ENCODE results near the gene RPS2.
"Not testable (repeated sequence)": the region's sequence is repeated elsewhere in the genome, so short reads cannot be mapped to it uniquely, and the experiment has no call there.

The RPS2 gene

DNA sequence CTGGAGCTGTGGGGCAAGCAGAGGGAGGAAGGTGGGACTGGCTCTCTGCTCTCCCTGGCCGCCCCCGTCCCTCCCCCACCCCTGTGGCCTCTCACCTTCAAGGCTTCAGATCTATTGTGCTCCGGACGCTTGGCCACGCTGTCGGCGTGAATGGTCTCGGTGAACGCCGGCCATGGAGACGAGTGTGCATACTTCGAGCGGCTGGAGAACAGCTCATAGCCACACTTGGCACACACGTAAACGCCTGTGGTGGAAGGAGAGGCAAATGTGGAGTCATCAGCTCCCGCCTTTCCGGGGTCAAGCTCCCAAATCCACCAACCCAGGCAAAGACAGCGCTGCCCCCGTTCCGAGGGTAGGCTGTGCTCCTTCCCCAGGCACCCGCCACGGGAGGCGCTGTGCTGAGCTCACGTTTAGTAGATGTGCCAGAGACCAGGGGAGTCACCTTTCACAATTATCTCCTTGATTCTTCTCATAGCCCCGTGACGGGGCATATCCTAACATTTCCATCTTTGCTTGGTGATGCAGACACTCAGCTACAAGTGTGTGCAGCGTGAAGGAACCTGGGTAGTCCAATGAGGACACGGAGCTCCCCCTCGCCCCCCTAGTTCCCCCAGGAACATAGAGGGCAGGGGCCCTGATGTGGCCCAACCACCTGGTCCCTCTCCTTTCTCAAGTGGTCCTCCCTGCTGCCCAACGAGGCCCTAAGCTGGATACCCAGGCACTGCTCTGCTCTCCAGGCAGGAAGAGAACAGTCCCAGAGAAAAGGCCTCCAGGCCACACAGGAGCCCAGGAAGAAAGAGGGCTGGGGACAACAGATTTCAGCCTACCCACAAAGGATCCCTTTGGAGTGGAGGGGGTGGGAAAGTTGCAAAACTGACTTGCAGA, 23.2 kb downstream of the RPS2 start:
- no peak for DNase-seq

DNA sequence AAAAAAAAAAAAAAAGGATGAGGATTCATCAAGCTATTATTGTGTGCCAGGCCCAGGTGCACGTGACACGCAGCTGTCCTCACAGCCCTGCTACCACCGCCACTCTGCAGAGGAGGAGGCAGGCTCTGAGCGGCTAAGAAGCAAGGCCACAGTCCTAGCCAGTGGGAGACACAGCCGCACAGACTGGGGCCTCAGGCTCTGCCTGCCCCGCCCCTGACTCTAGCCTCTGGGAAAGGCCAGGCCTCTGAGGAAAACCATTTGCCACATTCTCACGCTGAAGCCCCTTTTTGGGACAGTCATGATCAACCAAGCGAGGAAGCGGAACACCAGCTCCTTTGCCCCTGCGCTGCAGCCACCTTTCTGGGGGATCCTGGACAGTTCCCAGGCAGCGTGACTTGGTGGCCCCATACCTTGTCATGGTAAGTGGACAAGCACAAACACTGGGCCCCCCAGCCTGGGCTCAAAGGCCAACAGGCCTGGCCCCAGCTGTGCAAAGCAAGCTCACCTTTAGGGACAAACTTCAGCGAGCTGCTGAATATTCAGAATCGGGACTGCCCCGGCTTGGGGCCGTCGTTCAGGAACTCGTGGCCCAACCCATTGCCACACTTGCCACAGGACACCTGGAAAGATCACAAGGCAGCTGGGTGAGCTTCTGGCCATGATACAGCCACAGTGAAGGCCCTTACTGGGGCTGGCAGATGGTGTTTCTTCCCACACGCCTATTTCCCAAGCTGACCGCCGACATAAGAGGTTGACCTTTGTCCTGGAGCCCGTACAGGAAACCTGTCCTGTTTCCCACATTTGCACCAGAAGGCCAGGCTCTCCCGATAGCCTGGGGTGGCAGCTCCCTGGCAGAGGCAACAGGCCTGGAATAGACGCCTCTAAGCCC, 24.1 kb downstream of the RPS2 start:
- DNase-seq: no peak

DNA sequence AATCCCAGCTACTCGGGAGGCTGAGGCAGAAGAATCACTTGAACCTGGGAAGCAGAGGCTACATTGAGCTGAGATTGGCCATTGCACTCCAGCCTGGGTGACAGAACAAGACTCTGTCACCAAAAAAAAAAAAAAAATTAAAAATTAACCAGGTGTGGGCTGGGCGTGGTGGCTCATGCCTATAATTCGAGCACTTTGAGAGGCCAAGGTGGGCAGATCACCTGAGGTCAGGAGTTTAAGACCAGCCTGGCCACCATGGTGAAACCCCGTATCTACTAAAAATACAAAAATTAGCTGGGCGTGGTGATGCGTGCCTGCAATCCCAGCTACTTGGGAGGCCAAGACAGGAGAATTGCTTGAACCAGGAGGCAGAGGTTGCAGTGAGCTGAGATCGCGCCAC, 24.8 kb downstream of the RPS2 start:
- not testable (repeated sequence) for DNase-seq

DNA sequence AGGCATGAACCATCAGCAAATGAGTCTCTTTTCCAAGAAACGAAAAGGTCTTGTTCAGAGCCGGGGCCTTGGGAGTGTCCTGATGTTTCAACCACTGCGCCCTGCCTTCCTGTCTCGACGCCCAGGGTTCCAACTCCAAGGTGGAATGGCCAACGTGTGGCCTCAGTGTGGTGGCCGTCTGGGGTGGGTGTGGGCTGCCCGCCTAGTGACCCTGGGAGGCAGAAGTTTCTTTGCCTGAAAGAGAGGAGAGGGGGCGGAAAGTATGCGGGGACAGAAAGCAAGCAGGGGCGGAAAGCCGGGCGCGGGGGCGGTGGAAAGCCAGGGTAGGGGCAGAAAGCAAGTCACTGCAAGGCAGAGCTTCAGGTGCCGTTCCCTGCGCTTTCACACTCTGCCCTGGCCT, 25.7 kb downstream of the RPS2 start:
- no peak for DNase-seq

DNA sequence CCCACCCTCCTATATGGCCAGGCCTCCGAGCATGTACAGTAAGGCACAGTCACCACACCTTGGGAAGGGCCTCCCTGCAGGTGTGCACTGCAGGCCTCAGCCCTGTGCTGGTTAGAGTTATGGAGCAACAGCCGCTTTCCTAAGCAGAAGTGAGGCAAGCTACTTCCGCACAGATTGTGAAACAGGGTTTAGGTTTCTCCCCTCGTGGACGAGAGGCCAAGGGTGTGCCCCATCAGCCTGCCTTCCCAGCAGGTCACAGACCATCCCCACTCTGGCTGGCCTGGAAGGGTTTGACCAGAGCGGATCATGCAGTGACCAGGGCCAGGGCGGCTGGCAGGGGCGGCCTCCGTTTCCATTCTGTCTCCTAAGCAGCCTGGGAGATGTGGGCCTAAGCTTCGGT, 26.3 kb downstream of the RPS2 start:
- DNase-seq: no peak

DNA sequence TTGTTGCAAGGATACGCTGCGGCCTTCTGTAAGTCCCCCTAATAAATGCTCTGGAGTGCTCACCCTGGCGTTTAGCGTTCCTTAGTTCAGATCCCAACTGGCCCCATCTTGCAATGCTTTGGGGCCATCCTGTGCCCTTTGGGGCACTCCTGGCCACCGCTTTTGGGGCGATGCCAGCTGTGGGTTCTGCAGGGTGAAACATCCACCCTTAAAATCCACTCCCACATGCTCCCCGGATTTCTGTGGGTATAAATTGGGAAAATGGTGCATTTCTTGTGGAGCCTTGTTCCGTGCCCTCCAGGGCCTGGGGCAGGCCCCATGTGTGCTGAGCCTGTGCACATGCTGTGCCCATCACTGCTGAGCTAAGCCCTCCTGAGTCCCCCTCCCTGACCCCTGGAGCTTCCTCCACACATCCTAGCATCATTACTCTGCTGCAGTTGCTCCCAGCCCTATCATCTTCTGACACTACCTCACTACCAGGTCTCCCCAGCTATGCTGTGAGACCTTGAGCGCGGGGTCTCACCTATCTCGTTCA, 27.6 kb downstream of the RPS2 start:
- DNase-seq: no peak

DNA sequence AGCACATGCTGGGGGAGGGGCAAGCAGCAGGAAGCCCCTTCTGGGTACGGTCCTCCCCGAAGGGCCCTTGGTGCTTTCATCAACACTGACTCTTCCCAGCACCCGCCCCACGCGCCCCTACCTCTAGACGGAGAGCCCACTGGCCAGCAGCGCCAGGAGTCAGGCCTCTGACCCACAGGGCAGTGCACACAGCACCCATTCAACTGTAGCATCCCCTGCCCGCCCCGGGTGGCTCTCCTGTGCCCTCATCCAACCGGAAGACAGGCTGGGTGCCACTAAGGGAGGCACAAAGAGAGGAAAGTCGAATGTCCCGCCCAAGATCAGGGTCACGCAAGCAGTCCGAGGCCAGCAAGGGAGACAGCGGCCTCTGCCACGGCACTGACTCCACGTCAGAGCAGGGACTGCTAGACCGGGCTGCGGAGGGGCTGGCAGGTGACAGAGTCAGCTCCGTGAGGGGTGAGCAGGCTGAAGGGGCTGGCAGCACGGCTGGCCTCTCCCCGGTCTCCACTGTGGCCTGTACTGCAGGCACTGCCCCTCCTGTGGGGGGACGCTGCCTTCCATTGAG, 31.4 kb downstream of the RPS2 start:
- no peak for DNase-seq

DNA sequence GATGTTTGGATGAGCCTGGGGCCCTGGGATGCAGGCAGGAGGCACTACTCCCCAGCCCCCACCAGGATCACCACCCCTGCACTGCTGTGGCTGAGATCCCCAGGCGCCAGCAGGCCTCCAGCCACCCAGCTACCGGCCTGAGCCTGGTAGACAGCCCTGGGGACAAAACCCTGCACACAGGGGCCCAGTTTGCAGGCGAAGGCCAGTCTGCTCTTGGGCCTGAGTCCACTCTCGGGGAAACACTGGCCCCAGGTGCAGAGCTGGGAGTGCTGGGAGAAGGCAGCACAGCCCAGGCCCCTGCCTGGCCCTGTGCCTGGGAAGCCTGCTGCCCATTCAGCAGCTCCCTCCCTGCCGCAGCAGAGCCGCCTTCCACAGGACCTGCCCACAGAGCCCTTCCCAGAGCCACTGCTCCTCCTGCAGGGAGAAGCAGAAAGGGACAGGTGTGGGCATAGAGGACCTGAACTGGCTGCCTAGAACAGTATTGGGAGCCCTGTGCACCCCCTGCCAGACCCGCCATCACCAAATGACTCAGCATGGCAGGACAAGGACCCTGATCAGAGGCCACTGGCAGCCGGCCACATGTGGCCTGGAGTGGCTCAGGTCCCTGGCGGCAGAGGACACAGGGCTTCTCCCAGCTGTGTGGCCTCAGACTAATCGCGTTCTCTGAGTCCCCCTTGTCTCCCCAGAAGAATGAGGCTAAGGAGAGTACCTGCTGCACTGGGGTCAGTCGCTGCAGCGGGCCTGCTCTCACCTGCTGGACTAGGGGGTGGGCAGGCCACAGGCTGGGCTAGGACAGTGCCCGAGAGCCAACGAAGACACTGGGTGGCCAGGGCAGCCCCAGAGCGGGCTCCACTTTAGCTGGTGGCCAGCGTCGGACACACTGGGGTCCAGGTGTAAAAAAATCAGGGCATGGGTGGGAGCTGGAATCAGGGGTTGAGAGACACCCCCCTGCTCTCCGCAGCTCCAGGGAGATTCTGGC, 32.3 kb downstream of the RPS2 start:
- DNase-seq: no peak

DNA sequence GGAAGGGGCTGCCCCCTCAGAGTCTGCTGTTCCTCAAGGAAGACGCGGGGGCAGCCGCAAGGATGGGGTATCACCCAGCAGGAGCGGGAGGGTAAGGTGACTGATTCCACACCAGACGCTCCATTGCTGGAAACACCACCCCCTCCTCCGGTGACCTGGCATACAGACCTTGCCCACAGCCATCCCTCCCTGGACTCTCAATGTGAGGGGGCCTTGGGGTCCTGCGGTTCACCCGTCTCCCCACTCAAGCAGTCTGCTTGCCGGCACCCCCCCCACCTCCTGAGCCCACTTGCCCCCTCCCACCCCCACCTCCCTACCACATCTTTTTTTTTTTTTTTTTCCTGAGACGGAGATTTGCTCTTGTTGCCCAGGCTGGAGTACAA, 34.3 kb downstream of the RPS2 start:
- no peak for DNase-seq

DNA sequence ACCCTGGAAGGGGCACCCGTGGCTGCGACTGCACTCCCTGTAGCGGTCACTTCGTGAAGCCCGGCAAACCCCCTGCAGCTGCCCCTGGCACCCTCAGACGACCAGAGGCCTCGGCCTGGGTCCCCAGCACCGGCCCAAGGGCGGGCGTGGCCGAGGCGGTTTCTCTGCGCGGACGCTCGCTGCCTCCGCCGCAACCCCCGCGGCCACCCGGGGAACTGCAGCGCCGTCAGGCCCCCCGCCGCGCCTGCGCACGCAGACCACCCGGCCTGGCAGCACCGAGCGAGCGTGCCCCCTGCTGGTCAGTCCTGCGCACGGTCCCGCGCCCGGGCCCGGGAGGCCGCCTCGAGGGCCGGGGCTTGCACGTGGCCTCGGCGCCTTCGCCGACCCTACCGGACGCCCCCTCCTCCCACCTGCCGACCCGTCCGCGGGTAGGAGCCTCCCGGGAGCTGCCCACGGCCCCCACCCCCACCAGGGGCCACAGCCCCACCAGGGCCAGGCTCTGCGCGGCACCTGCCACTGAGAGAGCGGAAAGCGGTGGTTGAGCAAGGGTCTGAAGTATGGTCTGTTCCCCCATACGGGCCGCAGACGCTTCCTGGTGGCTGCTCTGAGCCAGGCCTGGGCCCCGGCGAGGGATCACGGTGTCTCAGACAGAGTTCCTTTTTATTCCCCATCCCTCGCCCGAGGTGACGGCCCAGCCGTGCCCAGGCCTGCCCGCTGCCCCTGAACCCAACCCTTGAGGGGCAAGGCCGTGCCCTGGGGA, 34.9 kb downstream of the RPS2 start:
- DNase-seq: peak in 1 of 2 experiments; percentile 56

DNA sequence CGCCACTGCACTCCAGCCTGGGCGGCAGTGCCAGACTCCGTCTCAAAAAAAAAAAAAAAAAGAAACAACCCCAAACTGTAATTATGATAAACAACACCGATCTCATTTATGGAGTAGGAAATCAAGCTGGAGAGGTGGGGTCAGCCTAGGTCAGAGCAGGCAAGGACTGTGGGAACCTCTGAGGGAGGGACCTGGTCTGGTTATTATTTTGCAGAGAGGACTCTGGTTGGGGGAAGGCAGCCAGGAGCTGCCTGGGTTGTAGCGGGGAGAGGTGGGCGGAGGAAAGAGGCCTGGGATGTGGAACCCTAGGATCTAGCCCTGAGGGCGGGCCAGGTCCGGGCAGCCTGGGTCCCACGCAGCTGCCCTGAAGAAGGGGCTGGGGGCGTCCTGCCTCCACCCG, 35.5 kb downstream of the RPS2 start:
- no peak for DNase-seq

DNA sequence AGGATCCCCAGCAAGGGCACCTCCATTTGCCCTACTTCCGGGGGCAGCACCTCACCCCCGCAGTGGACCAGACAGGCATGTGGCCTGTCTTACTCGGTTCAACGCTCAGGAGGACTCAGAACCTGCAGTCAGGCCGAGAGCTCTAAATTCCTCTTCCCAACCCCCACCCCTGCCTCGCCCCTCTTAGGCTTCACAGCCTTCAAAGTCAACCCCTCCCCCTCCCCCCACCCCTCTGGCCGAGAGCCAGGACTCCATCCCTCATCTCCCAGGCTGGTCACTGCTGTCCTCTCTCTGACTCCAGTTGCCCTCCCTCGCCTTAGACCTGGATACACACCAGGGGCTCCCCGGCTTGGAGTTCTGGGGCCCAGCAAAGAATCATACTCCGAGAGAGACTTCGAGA, 38.4 kb downstream of the RPS2 start:
- no peak for DNase-seq

DNA sequence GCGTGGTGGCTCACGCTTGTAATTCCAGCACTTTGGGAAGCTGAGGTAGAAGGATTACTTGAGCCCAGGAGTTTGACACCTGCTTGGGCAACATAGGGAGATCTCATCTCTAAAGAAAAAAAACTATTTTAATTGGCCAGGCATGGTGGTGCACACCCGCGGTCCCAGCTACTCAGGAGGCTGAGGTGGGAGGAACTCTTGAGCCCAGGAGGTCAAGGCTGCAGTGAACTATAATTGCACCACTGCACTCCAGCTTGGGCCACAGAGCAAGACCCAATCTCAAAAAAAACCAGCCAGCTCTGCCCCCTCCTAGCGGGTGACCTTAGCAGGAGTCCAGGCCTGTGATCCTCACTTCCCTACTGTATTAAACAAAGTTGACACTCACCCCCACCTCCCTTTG, 40.5 kb downstream of the RPS2 start:
- DNase-seq: no peak

DNA sequence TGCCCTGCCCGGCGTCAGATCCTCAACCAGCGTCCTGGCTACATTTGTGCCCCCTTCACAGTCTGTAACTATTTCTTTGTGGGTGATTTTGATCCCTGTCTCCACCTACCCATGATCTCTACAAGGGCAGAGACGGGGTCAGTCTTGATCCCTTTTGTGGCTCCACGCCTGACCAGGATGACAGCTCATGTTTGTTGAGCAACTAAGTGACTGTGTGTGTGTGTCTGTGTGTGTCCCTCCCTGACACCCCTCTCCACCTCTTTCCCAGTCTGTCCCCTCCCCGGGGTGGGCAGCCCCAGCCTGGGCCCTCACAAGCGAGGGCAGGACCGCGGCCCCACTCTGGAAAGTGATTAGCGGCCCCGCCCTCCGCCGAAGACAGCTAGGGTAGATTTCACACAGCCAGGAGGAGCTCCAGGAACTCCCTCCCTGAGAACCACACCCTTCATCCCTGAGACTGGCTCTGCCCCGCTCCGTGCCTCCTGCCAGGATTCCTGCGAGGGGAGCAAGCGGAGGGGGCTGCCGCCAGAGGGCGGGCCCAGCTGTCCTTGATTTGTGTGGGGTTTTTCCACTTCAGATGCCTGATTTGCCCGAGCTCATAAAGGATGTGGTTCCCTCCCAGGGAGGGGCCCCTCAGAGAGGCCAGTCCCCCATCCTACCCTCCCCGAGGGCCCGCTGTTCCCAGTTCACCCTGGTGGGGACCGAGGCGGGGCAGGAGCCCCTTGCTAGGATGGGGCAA, 41.2 kb downstream of the RPS2 start:
- DNase-seq: no peak

DNA sequence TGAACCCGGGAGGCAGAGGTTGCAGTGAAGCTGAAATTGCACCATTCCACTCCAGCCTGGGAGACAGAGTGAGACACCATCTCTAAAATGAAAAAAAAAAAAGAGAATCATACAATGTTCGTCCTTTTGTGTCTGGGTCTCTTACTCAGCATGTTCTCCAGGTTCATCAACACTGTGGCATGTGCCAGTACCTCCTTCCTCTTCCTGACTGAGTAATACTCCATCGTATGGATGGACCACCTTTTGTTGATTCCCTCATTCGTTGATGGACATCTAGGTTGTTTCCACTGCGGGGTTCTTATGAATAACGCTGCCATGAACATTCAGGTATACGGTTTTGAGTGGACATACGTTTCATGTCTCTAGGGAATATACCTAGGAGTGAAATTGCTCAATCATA, 42.3 kb downstream of the RPS2 start:
- no peak for DNase-seq

DNA sequence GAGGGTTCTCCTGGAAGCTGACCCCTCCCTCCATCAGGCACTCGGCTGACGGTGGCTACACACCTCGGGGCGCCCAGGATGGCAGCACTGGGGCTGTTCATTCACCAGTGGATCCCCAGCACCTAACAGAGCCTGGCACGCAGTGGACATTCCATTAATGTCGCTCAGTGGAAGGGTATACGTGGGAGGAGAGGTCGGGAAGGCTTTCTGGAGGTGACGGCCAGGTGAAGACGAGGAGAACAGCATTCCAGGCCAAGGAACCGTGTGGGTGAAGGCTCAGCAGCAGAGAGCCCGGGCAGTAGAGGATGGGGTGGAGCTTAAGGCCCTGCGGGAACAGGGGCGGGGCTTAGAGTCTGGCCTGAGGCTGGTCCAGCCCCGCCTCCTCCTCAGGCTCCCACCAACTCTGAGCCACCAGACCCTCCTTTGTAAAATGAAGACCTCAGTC, 43.9 kb downstream of the RPS2 start:
- DNase-seq: peak in 1 of 2 experiments; percentile 10

DNA sequence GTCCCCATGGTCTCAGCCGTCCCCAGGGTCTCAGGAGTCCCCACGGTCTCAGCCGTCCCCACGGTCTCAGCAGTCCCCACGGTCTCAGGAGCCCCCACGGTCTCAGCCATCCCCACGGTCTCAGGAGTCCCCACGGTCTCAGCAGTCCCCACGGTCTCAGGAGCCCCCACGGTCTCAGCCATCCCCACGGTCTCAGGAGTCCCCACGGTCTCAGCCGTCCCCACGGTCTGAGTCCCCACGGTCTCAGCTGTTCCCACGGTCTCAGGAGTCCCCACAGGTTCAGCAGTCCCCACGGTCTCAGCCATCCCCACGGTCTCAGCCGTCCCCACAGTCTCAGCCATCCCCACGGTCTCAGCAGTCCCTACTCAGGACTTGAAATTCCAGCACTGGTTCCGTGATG, 44.5 kb downstream of the RPS2 start:
- not testable (repeated sequence) for DNase-seq

DNA sequence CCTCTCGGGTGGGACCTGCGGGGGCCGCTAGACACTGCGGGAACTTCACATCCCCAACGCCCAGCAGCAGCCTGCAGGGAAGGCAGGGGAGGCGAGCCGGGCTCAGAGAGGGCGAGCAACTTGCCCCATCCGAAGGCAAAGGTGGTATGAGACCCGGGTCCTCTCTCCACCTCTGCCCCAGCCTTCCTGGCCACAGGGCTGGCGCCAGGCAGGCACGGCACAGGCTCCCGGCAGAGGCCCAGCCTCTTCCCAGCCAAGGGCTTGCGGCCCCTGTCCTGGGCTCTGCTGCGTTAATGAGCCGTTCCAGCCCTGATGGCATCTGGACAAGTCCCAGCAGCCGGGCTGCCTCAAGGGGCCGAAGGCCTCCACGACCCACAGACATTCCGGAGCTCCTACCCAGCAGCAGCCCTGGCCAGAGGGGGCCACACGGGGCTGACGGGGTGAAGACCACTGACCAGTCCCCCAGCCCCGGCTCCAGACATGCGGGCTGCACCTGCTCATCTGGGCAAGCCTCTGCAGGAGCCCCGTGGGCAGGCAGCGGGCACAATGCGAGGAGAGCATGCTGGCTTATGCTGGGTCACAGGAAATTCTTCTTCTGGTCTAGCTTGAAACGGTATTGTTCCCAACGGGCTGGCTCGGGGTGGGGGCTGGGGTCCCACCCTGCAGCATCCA, 45.2 kb downstream of the RPS2 start:
- DNase-seq: no peak

DNA sequence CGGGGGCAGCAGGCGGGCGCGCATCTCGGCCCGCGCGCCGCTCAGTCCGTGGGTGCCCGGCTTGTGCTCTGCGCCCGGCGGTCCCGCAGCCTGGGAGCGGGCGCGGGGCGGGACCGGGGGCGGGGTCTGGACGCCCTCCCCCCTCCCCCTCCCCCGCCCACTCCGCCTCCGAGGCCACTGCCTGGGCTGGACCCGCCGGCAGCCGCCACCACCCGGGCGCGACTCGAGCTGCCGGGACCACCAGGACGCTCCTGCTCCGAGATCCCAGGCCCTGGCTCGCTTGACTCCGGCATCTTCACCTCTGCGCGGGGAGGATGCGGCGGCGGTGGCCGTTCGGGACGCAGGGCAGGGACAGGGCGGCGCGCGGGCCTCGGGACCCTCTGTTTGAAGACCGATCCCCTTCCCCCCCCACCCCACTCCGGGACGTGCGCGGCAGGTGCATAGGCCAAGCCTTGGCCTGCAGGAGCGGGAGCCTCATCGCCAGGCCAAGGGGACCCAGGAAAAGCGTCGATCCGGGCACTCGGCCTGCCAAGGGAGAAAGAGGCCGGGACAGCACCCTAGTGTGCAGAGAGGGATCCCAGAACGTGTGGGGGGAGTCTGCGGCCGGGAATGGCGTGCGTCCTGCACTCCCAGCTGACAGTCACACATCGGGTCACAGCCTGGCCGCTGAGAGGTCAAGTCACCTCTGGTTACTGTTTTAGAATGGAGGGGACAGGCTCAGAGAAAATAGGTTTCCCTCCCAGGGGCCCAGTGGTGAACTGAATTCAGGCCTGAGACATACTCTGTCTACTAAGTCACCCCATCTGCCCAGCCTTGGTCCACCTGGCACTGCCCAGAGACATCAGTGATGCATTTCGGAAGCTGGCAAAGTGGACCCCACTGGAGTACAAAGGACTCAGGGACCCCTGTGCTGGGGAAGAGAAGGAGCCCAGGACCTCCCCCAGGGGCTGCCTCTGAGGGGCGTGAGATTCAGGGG, 46.0 kb downstream of the RPS2 start, which contains the start of gene HS3ST6:
Gene HS3ST6, minus strand, starts transcription at position 65 of the 976 bp plus-strand sequence. CDS start 92 bp downstream, outside the sequence.
- DNase-seq: no peak

Data from SW 1271 (cell line).